Measurements from ENCODE around the gene AFDN. TPM values are rescaled to one million over a fixed set of nuclear protein-coding genes. Genes with fewer than 3 reads are reported as not detected.

Gene AFDN
- total RNA-seq, 1 experiment from 2014 or later = 177 TPM

GRCh38 chr6:167807756-167808155 lies 19.0 kb upstream of the AFDN start:
- no peaks in the 10 kb centered on the region for H3K27me3 ChIP-seq (replicated peaks; ENCODE audit: control insufficient read depth, insufficient read depth, low read length)
- Mint-ChIP-seq H3K36me3 (ENCODE audit: insufficient read depth, unreplicated experiment) (no peaks in the 10 kb centered on the region), H3K27ac (ENCODE audit: unreplicated experiment) (no peak overlapping the region), H3K9me3 (ENCODE audit: unreplicated experiment) (no peaks in the 10 kb centered on the region), H3K27me3 (ENCODE audit: insufficient read depth, unreplicated experiment) (no peaks in the 10 kb centered on the region), H3K4me3 (ENCODE audit: unreplicated experiment) (no peak overlapping the region), H3K4me1 (ENCODE audit: low read depth, unreplicated experiment) (peaks cover 6% of the 10 kb centered on the region)
- no peaks in the 10 kb centered on the region for H3K9me3 ChIP-seq
- ChIA-PET POLR2A (no interaction called here), CTCF (no interaction called here)
- H3K36me3 ChIP-seq (ENCODE audit: control insufficient read depth, insufficient read depth, low read length) = no peaks in the 10 kb centered on the region
- no peak for DNase-seq
- H3K4me3 ChIP-seq (ENCODE audit: low read depth, low read length) = no peak overlapping the region
- TF ChIP-seq CTCF (IDR thresholded peaks at IDR 0.05; ENCODE audit: insufficient read depth in 1 of 2, low read depth in 1 of 2, low read length in 1 of 2, severe bottlenecking in 1 of 2, unreplicated experiment in 1 of 2) = no peak
- BruUV-seq (replicated peaks) = no TSS peak
- intact Hi-C loops (cut with micrococcal nuclease; ENCODE audit: unreplicated experiment) = no loop called here
- H3K4me1 ChIP-seq = peaks cover 26% of the 10 kb centered on the region

- no peaks in the 10 kb centered on the region for H3K9me3 Mint-ChIP-seq (ENCODE audit: unreplicated experiment)
These were observed 15.7 kb upstream of the AFDN start for GRCh38 chr6:167811040-167811439.

GRCh38 chr6:167811442-167812087 lies 15.1 kb upstream of the AFDN start:
- ChIA-PET CTCF (no interaction called here), POLR2A (no interaction called here)
- Mint-ChIP-seq H3K9me3 (ENCODE audit: unreplicated experiment) (no peaks in the 10 kb centered on the region), H3K27ac (ENCODE audit: unreplicated experiment) (no peak overlapping the region), H3K36me3 (ENCODE audit: insufficient read depth, unreplicated experiment) (peaks cover 8% of the 10 kb centered on the region), H3K27me3 (ENCODE audit: insufficient read depth, unreplicated experiment) (no peaks in the 10 kb centered on the region), H3K4me1 (ENCODE audit: low read depth, unreplicated experiment) (no peaks in the 10 kb centered on the region), H3K4me3 (ENCODE audit: unreplicated experiment) (no peak overlapping the region)
- TF ChIP-seq CTCF (IDR thresholded peaks at IDR 0.05; ENCODE audit: insufficient read depth in 1 of 2, low read depth in 1 of 2, low read length in 1 of 2, severe bottlenecking in 1 of 2, unreplicated experiment in 1 of 2) = no peak
- DNase-seq = no peak
- no TSS peak for BruUV-seq (replicated peaks)
- Histone ChIP-seq H3K4me3 (ENCODE audit: low read depth, low read length) (no peak overlapping the region), H3K36me3 (ENCODE audit: control insufficient read depth, insufficient read depth, low read length) (no peaks in the 10 kb centered on the region), H3K9me3 (no peaks in the 10 kb centered on the region), H3K4me1 (peaks cover 8% of the 10 kb centered on the region), H3K27me3 (replicated peaks; ENCODE audit: control insufficient read depth, insufficient read depth, low read length) (no peaks in the 10 kb centered on the region)
- intact Hi-C loops (cut with micrococcal nuclease; ENCODE audit: unreplicated experiment) = no loop called here

More at GRCh38 chr6:167811040-167811439, 15.7 kb upstream of the AFDN start:
- Histone ChIP-seq H3K4me3 (ENCODE audit: low read depth, low read length) (no peak overlapping the region), H3K27me3 (replicated peaks; ENCODE audit: control insufficient read depth, insufficient read depth, low read length) (no peaks in the 10 kb centered on the region), H3K36me3 (ENCODE audit: control insufficient read depth, insufficient read depth, low read length) (no peaks in the 10 kb centered on the region), H3K4me1 (peaks cover 12% of the 10 kb centered on the region), H3K9me3 (no peaks in the 10 kb centered on the region)
- peaks cover 8% of the 10 kb centered on the region for H3K36me3 Mint-ChIP-seq (ENCODE audit: insufficient read depth, unreplicated experiment)
- no peaks in the 10 kb centered on the region for H3K4me1 Mint-ChIP-seq (ENCODE audit: low read depth, unreplicated experiment)
- intact Hi-C loops (cut with micrococcal nuclease; ENCODE audit: unreplicated experiment) = no loop called here
- DNase-seq = no peak
- CTCF ChIA-PET = no interaction called here
- POLR2A ChIA-PET = no interaction called here
- H3K27ac Mint-ChIP-seq (ENCODE audit: unreplicated experiment) = no peak overlapping the region
- TF ChIP-seq CTCF (IDR thresholded peaks at IDR 0.05; ENCODE audit: insufficient read depth in 1 of 2, low read depth in 1 of 2, low read length in 1 of 2, severe bottlenecking in 1 of 2, unreplicated experiment in 1 of 2) = no peak
- no peaks in the 10 kb centered on the region for H3K27me3 Mint-ChIP-seq (ENCODE audit: insufficient read depth, unreplicated experiment)
- no peak overlapping the region for H3K4me3 Mint-ChIP-seq (ENCODE audit: unreplicated experiment)
- BruUV-seq (replicated peaks) = no TSS peak

Data from Caco-2 (cell line).